A673 (cell line): ENCODE measurements around the gene PLD4. TPM values are rescaled to one million over a fixed set of nuclear protein-coding genes. Genes with fewer than 3 reads are reported as not detected.
A peak's percentile ranks its signal among the peaks of the same experiment; 100 is the strongest.

Experiments
- BruUV-seq: library from RNA; stranded (reverse); fragments of 400-500 nt; replicated peaks from 2 replicates; lab custom pipeline; 2021; lab: Mats Ljungman, UMichigan
- CTCF ChIA-PET: fragments of 300-600 bp; sonication (Branson Sonifier 250); formaldehyde crosslinking; loops from one replicate; lab custom pipeline; 2022; ENCODE audit warnings: antibody characterized with exemption; lab: Charles Lee
- POLR2A ChIA-PET: fragments of 300-600 bp; sonication (Branson Sonifier 250); formaldehyde crosslinking; loops from one replicate; lab custom pipeline; 2022; ENCODE audit warnings: antibody characterized with exemption; ENCODE audit not compliant: low non-redundant PET; lab: Charles Lee
- DNase-seq: peaks from one replicate; pipeline ENCODE4 v3.0.0-alpha.2; 2015; ENCODE audit warnings: low spot score
- H3K27ac ChIP-seq: fragments of 200-600 bp; sonication (generic); 2 replicates; pipeline ENCODE4 v1.5.1; 2016; ENCODE audit warnings: mixed run types, low read depth, mild to moderate bottlenecking, mixed read lengths, antibody characterized with exemption, low read length; ENCODE audit not compliant: poor library complexity, severe bottlenecking
- H3K27me3 ChIP-seq: fragments of 200-600 bp; sonication (generic); replicated peaks from 2 replicates; pipeline ENCODE4 v1.6.1; 2017; ENCODE audit warnings: mixed run types, low read depth, mild to moderate bottlenecking, mixed read lengths, antibody characterized with exemption, low read length; ENCODE audit not compliant: insufficient read depth, poor library complexity
- H3K36me3 ChIP-seq: fragments of 200-600 bp; sonication (generic); 2 replicates; pipeline ENCODE4 v1.6.1; 2016; ENCODE audit warnings: mixed run types, mild to moderate bottlenecking, mixed read lengths, antibody characterized with exemption, low read length; ENCODE audit not compliant: insufficient read depth, poor library complexity, severe bottlenecking
- H3K4me1 ChIP-seq: fragments of 200-600 bp; sonication (generic); 2 replicates; pipeline ENCODE4 v1.6.1; 2017; ENCODE audit warnings: mixed run types, mild to moderate bottlenecking, mixed read lengths, antibody characterized with exemption, low read length; ENCODE audit not compliant: insufficient read depth, poor library complexity, severe bottlenecking
- H3K4me3 ChIP-seq: fragments of 200-600 bp; sonication (generic); 2 replicates; pipeline ENCODE4 v1.5.1; 2016; ENCODE audit warnings: low read depth, mixed run types, mild to moderate bottlenecking, mixed read lengths, low read length; ENCODE audit not compliant: poor library complexity, severe bottlenecking
- H3K9me3 ChIP-seq: fragments of 200-600 bp; sonication (generic); 2 replicates; pipeline ENCODE4 v1.6.1; 2016; ENCODE audit warnings: mixed run types, low read depth, mild to moderate bottlenecking, mixed read lengths, antibody characterized with exemption, low read length; ENCODE audit not compliant: poor library complexity, severe bottlenecking
- EZH2 ChIP-seq: fragments of 200-600 bp; sonication (generic); IDR thresholded peaks from 2 replicates; pipeline ENCODE4 v1.6.1; 2017; ENCODE audit warnings: borderline replicate concordance, low read depth, mild to moderate bottlenecking, mixed read lengths, antibody characterized with exemption, low read length; ENCODE audit not compliant: poor library complexity, severe bottlenecking
- intact Hi-C: fragments of 100-400 bp; cut with micrococcal nuclease; formaldehyde crosslinking; loops from one replicate; pipeline ENCODE4 v1.10.0; 2022; ENCODE audit not compliant: unreplicated experiment
- total RNA-seq: library from RNA; stranded (reverse); gene quantifications from 2 replicates; pipeline ENCODE4 v1.2.3, GENCODE V29; 2021
- TF ChIP-seq, protein P1 (sequence below): fragments of 300-800, 200-600 bp; sonication (generic); conservative IDR thresholded peaks from 2 replicates; pipeline ENCODE4 v1.5.1; 2017; ENCODE audit warnings: low read depth, mild to moderate bottlenecking, antibody characterized with exemption, low read length, moderate library complexity, mixed read lengths

PLD4 gene
- total RNA-seq, 1 experiment from 2014 or later = not detected

DNA sequence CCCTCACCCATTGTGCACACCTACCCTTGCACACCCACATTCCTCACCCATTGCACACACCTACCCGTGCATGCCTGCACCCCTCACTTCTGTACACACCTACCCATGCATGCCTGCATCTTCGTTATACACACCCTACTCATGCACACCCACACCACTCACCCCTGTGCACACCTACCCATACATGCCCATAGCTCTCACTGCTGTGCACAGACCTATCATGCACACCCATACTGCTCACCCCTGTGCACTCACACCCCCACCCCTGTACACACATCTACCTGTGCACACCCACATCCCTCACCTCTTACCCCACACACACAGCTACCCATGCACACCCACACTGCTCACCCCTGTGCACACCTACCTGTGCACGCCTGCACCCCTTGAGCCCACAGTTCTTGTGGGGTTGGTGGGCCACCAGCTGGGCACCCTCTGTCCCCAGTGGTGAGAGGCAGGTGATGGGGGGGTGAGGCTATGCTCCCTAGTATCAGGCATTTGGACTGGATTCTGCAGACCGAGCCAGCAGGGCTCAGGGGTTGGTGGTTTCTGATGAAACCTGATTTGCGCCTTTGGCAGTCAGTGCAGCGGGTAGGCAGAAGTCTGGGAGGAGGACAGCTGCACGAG is 44.0 kb upstream of the PLD4 start:
- no TSS peak for BruUV-seq
- POLR2A ChIA-PET = no interaction called here
- H3K27ac ChIP-seq = no peak overlapping the region
- no peaks in the 10 kb centered on the region for H3K27me3 ChIP-seq
- no peaks in the 10 kb centered on the region for H3K9me3 ChIP-seq
- CTCF ChIA-PET = no interaction called here
- H3K4me3 ChIP-seq = no peak overlapping the region
- H3K4me1 ChIP-seq = no peaks in the 10 kb centered on the region
- H3K36me3 ChIP-seq = no peaks in the 10 kb centered on the region
- no peak for DNase-seq
- no peak for TF ChIP-seq EZH2
- TF ChIP-seq, protein P1, sequence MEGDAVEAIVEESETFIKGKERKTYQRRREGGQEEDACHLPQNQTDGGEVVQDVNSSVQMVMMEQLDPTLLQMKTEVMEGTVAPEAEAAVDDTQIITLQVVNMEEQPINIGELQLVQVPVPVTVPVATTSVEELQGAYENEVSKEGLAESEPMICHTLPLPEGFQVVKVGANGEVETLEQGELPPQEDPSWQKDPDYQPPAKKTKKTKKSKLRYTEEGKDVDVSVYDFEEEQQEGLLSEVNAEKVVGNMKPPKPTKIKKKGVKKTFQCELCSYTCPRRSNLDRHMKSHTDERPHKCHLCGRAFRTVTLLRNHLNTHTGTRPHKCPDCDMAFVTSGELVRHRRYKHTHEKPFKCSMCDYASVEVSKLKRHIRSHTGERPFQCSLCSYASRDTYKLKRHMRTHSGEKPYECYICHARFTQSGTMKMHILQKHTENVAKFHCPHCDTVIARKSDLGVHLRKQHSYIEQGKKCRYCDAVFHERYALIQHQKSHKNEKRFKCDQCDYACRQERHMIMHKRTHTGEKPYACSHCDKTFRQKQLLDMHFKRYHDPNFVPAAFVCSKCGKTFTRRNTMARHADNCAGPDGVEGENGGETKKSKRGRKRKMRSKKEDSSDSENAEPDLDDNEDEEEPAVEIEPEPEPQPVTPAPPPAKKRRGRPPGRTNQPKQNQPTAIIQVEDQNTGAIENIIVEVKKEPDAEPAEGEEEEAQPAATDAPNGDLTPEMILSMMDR = no peak
- intact Hi-C loops = no loop called here

- BruUV-seq = no TSS peak
- DNase-seq = no peak
- CTCF ChIA-PET = no interaction called here
Observed at GRCh38 chr14:104881369-104881979, 43.2 kb upstream of the PLD4 start.

GRCh38 chr14:104882325-104882973 is 42.2 kb upstream of the PLD4 start:
- intact Hi-C loops = no loop called here
- Histone ChIP-seq H3K4me1 (no peaks in the 10 kb centered on the region), H3K27me3 (no peaks in the 10 kb centered on the region), H3K4me3 (no peak overlapping the region), H3K36me3 (no peaks in the 10 kb centered on the region), H3K27ac (no peak overlapping the region), H3K9me3 (no peaks in the 10 kb centered on the region)
- ChIA-PET POLR2A (no interaction called here), CTCF (interaction anchor here (0.6 kb wide), 1 partner anchor 208 kb away, joined by 4 read pairs; no protein-coding TSS in a partner anchor)
- DNase-seq = peak; percentile 45
- no TSS peak for BruUV-seq
- no peak for TF ChIP-seq EZH2
- TF ChIP-seq, protein P1 = no peak

More at GRCh38 chr14:104881369-104881979, 43.2 kb upstream of the PLD4 start:
- Histone ChIP-seq H3K4me1 (no peaks in the 10 kb centered on the region), H3K27me3 (no peaks in the 10 kb centered on the region), H3K36me3 (no peaks in the 10 kb centered on the region), H3K4me3 (no peak overlapping the region), H3K27ac (no peak overlapping the region), H3K9me3 (no peaks in the 10 kb centered on the region)
- POLR2A ChIA-PET = no interaction called here
- no peak for TF ChIP-seq EZH2
- TF ChIP-seq, protein P1 = no peak
- intact Hi-C loops = no loop called here
